Upper lobe of right lung (tissue), 1 donor: ENCODE measurements around the gene LYG1. TPM values are rescaled to one million over a fixed set of nuclear protein-coding genes. Genes with fewer than 3 reads are reported as not detected.

Experiments used
- ATAC-seq: fragments of 200-7000 bp; cut with Tn5 transposase; one replicate; pipeline ENCODE4 v1.9.1; 2020; ENCODE audit warnings: mild to moderate bottlenecking, moderate library complexity
- DNase-seq: peaks from one replicate; pipeline ENCODE4 v3.0.0-alpha.2; 2020
- H3K27ac ChIP-seq: fragments of 200-600 bp; one replicate; pipeline ENCODE4 v1.8.0; 2022
- H3K27me3 ChIP-seq: fragments of 200-600 bp; one replicate; pipeline ENCODE4 v1.8.0; 2022; ENCODE audit warnings: mild to moderate bottlenecking
- H3K36me3 ChIP-seq: fragments of 200-600 bp; one replicate; pipeline ENCODE4 v1.8.0; 2022
- H3K4me1 ChIP-seq: fragments of 200-600 bp; one replicate; pipeline ENCODE4 v1.8.0; 2022
- H3K4me3 ChIP-seq: fragments of 200-600 bp; one replicate; pipeline ENCODE4 v1.8.0; 2022; ENCODE audit warnings: mild to moderate bottlenecking
- H3K9me3 ChIP-seq: fragments of 200-600 bp; one replicate; pipeline ENCODE4 v1.8.0; 2022
- CTCF ChIP-seq: fragments of 200-600 bp; IDR thresholded peaks from one replicate; pipeline ENCODE4 v1.8.0; 2022; ENCODE audit warnings: antibody characterized with exemption
- intact Hi-C: fragments of 100-400 bp; cut with DNase I; formaldehyde crosslinking; loops from one replicate; pipeline ENCODE4 v1.11.0; 2022
- total RNA-seq: library from RNA; stranded (reverse); fragmentation: NEBNext Ultra II Directional; extraction: Animal tissue kit (Norgen Biotek cat#: 25700); gene quantifications from one replicate; pipeline ENCODE4 v1.2.1, GENCODE V29; 2021
- donor health status: DM: no; HTN: yes; CAD: no; lungs with severe emphysema.

Gene LYG1
- total RNA-seq, 1 donor from 2014 or later = 1.4 TPM

- intact Hi-C loops = no loop called here
- H3K4me3 ChIP-seq = no peak overlapping the region
- H3K36me3 ChIP-seq = no peaks in the 10 kb centered on the region
- TF ChIP-seq CTCF = no peak
- H3K27me3 ChIP-seq = no peaks in the 10 kb centered on the region
- H3K4me1 ChIP-seq = no peaks in the 10 kb centered on the region
- no peaks in the 10 kb centered on the region for H3K9me3 ChIP-seq
- ATAC-seq (no peak), DNase-seq (no peak)
- H3K27ac ChIP-seq = no peak overlapping the region
Observed at GRCh38 chr2:99259465-99259864, 41.5 kb downstream of the LYG1 start.

GRCh38 chr2:99256677-99257076 is 44.3 kb downstream of the LYG1 start:
- ATAC-seq (no peak), DNase-seq (no peak)
- Histone ChIP-seq H3K36me3 (no peaks in the 10 kb centered on the region), H3K4me1 (no peaks in the 10 kb centered on the region), H3K27ac (no peak overlapping the region), H3K4me3 (no peak overlapping the region), H3K9me3 (no peaks in the 10 kb centered on the region), H3K27me3 (no peaks in the 10 kb centered on the region)
- TF ChIP-seq CTCF = no peak
- intact Hi-C loops = no loop called here

GRCh38 chr2:99255491-99256318 is 45.3 kb downstream of the LYG1 start, which contains the start of gene LYG2:
TSS of gene LYG2 (minus strand) at chr2:99255666. CDS start at chr2:99254260, 1,406 bp downstream.
- H3K27ac ChIP-seq = no peak within 1 kb of the TSS
- ATAC-seq = no peak
- intact Hi-C loops = no loop called here

GRCh38 chr2:99249951-99250350 is 51.0 kb downstream of the LYG1 start:
- ATAC-seq (no peak), DNase-seq (no peak)
- intact Hi-C loops = no loop called here
- no peaks in the 10 kb centered on the region for H3K36me3 ChIP-seq
- H3K4me3 ChIP-seq = no peak overlapping the region
- TF ChIP-seq CTCF = no peak
- H3K4me1 ChIP-seq = no peaks in the 10 kb centered on the region
- no peaks in the 10 kb centered on the region for H3K27me3 ChIP-seq
- H3K9me3 ChIP-seq = no peaks in the 10 kb centered on the region
- H3K27ac ChIP-seq = no peak overlapping the region

More at GRCh38 chr2:99255491-99256318, 45.3 kb downstream of the LYG1 start, which contains the start of gene LYG2:
- DNase-seq = no peak
- Histone ChIP-seq H3K4me1 (no peaks in the 10 kb centered on the region), H3K9me3 (no peaks in the 10 kb centered on the region), H3K4me3 (no peak within 1 kb of the TSS), H3K27me3 (no peaks in the 10 kb centered on the region), H3K36me3 (no peaks in the 10 kb centered on the region)
- TF ChIP-seq CTCF = no peak

- no peaks in the 10 kb centered on the region for H3K36me3 ChIP-seq
- intact Hi-C loops = no loop called here
- H3K27me3 ChIP-seq = no peaks in the 10 kb centered on the region
- no peak overlapping the region for H3K27ac ChIP-seq
- TF ChIP-seq CTCF = no peak
- ATAC-seq (no peak), DNase-seq (no peak)
- no peak overlapping the region for H3K4me3 ChIP-seq
- H3K4me1 ChIP-seq = no peaks in the 10 kb centered on the region
- H3K9me3 ChIP-seq = no peaks in the 10 kb centered on the region
Observed at GRCh38 chr2:99242151-99242550, 58.8 kb downstream of the LYG1 start.
